Upper lobe of left lung (tissue), 6 donors: ENCODE results near the gene SCYL2. TPM values are rescaled to one million over a fixed set of nuclear protein-coding genes. Genes with fewer than 3 reads are reported as not detected.

ENCODE experiments used
- ATAC-seq, 2 donors: fragments of 200-7000 bp; cut with Tn5 transposase; one replicate each; pipeline ENCODE4 v1.9.1; 2022; ENCODE audit warnings: mild to moderate bottlenecking in 2 of 2, moderate library complexity in 2 of 2; ENCODE audit not compliant: low FRiP score in 2 of 2
- DNase-seq, 2 donors: peaks; one replicate each; pipeline ENCODE4 v3.0.0-alpha.2; 2019 to 2020
- H3K27ac ChIP-seq, 4 donors: fragments of 200-600 bp; sonication (generic); one replicate each; pipeline ENCODE4 v1.5.1; 2016 to 2019
- H3K27me3 ChIP-seq, 4 donors: fragments of 200-600 bp; sonication (generic); one replicate each; pipeline ENCODE4 v1.5.1; 2017 to 2019
- H3K36me3 ChIP-seq, 4 donors: fragments of 200-600 bp; sonication (generic); one replicate each; pipeline ENCODE4 v1.5.1; 2016 to 2019
- H3K4me1 ChIP-seq, 4 donors: fragments of 200-600 bp; sonication (generic); one replicate each; pipeline ENCODE4 v1.5.1; 2018 to 2019
- H3K4me3 ChIP-seq, 4 donors: fragments of 200-600 bp; sonication (generic); one replicate each; pipeline ENCODE4 v1.5.1; 2017 to 2019; ENCODE audit warnings: mild to moderate bottlenecking in 2 of 4, moderate library complexity in 1 of 4
- H3K9me3 ChIP-seq, 4 donors: fragments of 200-600 bp; sonication (generic); one replicate each; pipeline ENCODE4 v1.5.1; 2018 to 2019
- EP300 ChIP-seq, 4 donors: sonication (generic); formaldehyde crosslinking; IDR thresholded peaks; one replicate each; pipeline ENCODE4 v1.5.1; 2017; ENCODE audit warnings: antibody characterized with exemption in 4 of 4, control low read depth in 2 of 4
- POLR2A ChIP-seq, 4 donors: fragments of 450-650 bp; IDR thresholded peaks; one replicate each; pipeline ENCODE4 v1.5.1; 2016 to 2017; ENCODE audit warnings: antibody characterized with exemption in 4 of 4, mild to moderate bottlenecking in 2 of 4
- POLR2AphosphoS5 ChIP-seq, 2 donors: sonication (generic); formaldehyde crosslinking; IDR thresholded peaks; one replicate each; pipeline ENCODE4 v1.5.1; 2017; ENCODE audit warnings: antibody characterized with exemption in 2 of 2
- WGBS, 2 donors: methylation state at CpG; one replicate each; pipeline ENCODE4 v1.1.5; 2017 to 2018; 5-methylcytosine and 5-hydroxymethylcytosine counted together
- total RNA-seq, 6 donors: library from RNA; depleted of rRNA in 4 of 6; stranded (reverse); fragments of >200 nt in 4 of 6; gene quantifications; one replicate each; pipeline versions ENCODE4 v1.1.0 to v1.2.1, GENCODE V29; 2016 to 2021
- TF ChIP-seq, protein P1 (sequence below), 6 experiments: fragments of 450-650 bp in 4 of 6; fragments of 200-600 bp in 2 of 6; sonication (generic) in 2 of 6; IDR thresholded peaks; one replicate each; pipeline ENCODE4 v1.5.1; 2016 to 2019; ENCODE audit warnings: antibody characterized with exemption in 6 of 6
- donor health status: DM: no; HTN: no; CAD: no; lungs with moderate emphysema.
- donor health status: DM: no; HTN: yes; CAD: no; lungs with severe emphysema.

The SCYL2 gene
- total RNA-seq, 6 donors from 2014 or later = 39.1 to 74.1 (median 40.7) TPM

DNA sequence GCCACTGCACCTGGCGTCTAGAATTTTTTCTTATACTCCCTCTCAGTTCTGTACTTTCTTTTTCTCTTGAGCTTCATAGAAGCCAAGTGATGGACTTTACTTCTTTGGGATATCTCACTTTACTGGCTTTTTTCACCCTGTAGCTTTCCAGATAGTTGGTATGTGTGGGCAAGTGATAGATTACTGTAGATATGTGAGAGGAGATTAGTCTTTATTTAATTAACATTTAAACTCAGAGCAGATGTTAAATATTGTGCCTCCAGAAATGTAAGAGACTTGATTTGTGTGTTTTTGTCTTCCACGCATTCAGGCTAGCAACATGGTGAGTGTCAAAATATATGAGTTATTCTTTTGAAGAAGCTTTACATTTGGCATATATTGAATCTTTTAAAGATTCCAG lies 50.4 kb downstream of the SCYL2 start:
- no peak overlapping the region for H3K27ac ChIP-seq
- WGBS, 2 donors = 99% methylated on average over 2 of the region's 2 CpGs
- TF ChIP-seq, protein P1, sequence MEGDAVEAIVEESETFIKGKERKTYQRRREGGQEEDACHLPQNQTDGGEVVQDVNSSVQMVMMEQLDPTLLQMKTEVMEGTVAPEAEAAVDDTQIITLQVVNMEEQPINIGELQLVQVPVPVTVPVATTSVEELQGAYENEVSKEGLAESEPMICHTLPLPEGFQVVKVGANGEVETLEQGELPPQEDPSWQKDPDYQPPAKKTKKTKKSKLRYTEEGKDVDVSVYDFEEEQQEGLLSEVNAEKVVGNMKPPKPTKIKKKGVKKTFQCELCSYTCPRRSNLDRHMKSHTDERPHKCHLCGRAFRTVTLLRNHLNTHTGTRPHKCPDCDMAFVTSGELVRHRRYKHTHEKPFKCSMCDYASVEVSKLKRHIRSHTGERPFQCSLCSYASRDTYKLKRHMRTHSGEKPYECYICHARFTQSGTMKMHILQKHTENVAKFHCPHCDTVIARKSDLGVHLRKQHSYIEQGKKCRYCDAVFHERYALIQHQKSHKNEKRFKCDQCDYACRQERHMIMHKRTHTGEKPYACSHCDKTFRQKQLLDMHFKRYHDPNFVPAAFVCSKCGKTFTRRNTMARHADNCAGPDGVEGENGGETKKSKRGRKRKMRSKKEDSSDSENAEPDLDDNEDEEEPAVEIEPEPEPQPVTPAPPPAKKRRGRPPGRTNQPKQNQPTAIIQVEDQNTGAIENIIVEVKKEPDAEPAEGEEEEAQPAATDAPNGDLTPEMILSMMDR (IDR thresholded peaks at IDR 0.05) = no peak
- TF ChIP-seq POLR2AphosphoS5 (IDR thresholded peaks at IDR 0.05) = no peak
- no peak for TF ChIP-seq EP300 (IDR thresholded peaks at IDR 0.05)
- no peak for TF ChIP-seq POLR2A (IDR thresholded peaks at IDR 0.05)
- no peaks in the 10 kb centered on the region for H3K4me1 ChIP-seq
- H3K4me3 ChIP-seq = no peak overlapping the region
- H3K27me3 ChIP-seq = no peaks in the 10 kb centered on the region
- DNase-seq = no peak
- no peaks in the 10 kb centered on the region for H3K9me3 ChIP-seq
- H3K36me3 ChIP-seq = peaks cover 0 to 69% (median 18%) of the 10 kb centered on the region in 4 donors
- no peak for ATAC-seq

DNA sequence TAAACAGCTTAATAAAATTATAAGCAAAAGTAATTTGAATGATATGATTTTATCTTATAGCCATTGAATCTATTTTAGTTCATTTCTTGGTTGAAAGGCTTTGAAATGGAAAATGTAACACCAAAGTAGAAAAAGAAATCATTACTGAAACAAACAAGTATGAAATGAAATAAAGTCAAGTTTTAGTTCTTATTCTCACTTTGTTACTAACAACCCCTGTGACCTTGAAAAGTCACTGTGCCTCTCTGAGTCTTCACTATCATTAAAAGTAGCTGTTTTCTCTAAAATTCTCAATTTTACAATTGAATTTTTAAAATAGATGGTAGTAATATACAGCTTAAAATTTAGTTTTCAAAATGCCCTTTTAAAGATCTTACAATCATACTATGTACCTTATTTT lies 57.5 kb downstream of the SCYL2 start:
- no peaks in the 10 kb centered on the region for H3K9me3 ChIP-seq
- TF ChIP-seq EP300 (IDR thresholded peaks at IDR 0.05) (no peak), POLR2AphosphoS5 (IDR thresholded peaks at IDR 0.05) (no peak), POLR2A (IDR thresholded peaks at IDR 0.05) (no peak)
- TF ChIP-seq, protein P1 (IDR thresholded peaks at IDR 0.05) = no peak
- no peaks in the 10 kb centered on the region for H3K27me3 ChIP-seq
- DNase-seq = no peak
- no peak for ATAC-seq
- no peak overlapping the region for H3K4me3 ChIP-seq
- no peak overlapping the region for H3K27ac ChIP-seq
- H3K4me1 ChIP-seq = no peaks in the 10 kb centered on the region
- peaks cover 10 to 55% (median 15%) of the 10 kb centered on the region in 4 donors for H3K36me3 ChIP-seq

DNA sequence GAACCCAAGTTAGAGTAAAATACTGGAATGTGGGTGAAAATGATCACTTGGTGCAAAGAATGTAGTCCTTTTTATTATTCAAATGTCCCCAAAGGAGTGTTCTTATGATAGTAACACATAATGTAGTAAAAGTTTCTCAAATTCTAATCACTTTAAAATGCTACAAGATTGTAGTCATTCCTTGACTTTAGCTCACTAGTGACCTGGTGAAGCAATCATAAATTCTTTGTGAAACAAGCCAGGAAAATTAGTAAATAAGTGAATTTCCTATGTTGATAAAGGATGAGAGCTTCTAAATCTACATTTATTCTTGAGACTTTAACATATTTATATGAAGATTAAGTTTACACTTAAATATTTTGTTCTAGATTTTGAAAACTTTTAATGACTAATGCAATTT lies 59.2 kb downstream of the SCYL2 start:
- DNase-seq (no peak), ATAC-seq (no peak)
- Histone ChIP-seq H3K27ac (no peak overlapping the region), H3K9me3 (no peaks in the 10 kb centered on the region), H3K4me3 (no peak overlapping the region), H3K4me1 (no peaks in the 10 kb centered on the region), H3K36me3 (peaks cover 10 to 64% (median 18%) of the 10 kb centered on the region in 4 donors), H3K27me3 (no peaks in the 10 kb centered on the region)
- TF ChIP-seq EP300 (IDR thresholded peaks at IDR 0.05) = no peak
- TF ChIP-seq POLR2A (IDR thresholded peaks at IDR 0.05) = no peak
- TF ChIP-seq POLR2AphosphoS5 (IDR thresholded peaks at IDR 0.05) = no peak
- TF ChIP-seq, protein P1 (IDR thresholded peaks at IDR 0.05) = no peak

DNA sequence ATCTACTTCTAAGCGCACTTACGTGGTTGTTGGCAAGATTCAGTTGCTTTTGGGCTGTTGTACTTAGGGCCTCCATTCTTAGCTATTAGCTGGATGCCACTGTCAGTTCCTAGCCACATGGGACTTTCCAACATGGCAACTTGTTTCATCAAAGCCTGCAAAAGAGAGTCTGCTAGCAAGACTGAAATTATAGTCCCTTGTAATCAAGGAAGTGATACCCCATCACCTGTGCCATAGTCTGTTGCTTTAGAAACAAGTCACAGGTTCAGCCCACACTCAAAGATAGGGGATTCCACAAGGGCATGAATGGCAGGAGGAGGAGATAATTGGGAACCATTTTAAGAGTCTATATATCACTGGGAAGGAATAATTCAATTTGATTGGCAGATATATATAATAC lies 62.8 kb downstream of the SCYL2 start:
- DNase-seq (no peak), ATAC-seq (no peak)
- H3K27me3 ChIP-seq = no peaks in the 10 kb centered on the region
- H3K9me3 ChIP-seq = no peaks in the 10 kb centered on the region
- TF ChIP-seq POLR2A (IDR thresholded peaks at IDR 0.05) (no peak), EP300 (IDR thresholded peaks at IDR 0.05) (no peak), POLR2AphosphoS5 (IDR thresholded peaks at IDR 0.05) (no peak)
- TF ChIP-seq, protein P1 (IDR thresholded peaks at IDR 0.05) = no peak
- H3K4me3 ChIP-seq = no peak overlapping the region
- WGBS, 2 donors = 83 to 91% methylated on average over 2 of the region's 2 CpGs
- no peak overlapping the region for H3K27ac ChIP-seq
- H3K4me1 ChIP-seq = no peaks in the 10 kb centered on the region
- H3K36me3 ChIP-seq = peaks cover 8 to 77% (median 23%) of the 10 kb centered on the region in 4 donors

DNA sequence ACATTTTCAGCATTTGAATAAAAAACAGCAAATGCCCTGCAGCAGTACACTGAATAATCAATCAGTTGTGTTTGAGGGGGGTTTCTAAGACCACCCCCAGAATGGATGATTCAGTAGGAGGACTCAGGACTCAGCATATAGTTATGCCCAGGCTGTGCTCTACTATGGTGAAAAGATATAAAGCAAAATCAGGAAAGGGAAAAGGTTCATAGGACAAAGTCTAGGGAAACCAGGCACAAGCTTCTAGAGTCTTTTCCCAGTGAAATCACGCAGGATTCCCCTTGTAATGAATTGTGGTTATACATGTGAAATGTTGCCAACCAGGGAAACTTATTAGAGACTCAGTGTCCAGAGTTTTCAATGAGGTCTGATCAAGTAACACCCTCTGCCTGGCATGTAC lies 64.9 kb downstream of the SCYL2 start:
- DNase-seq = no peak
- ATAC-seq = no peak
- WGBS, 2 donors = 71 to 83% methylated on average over 1 of the region's 1 CpG
- peaks cover 0 to 6% (median under 1%) of the 10 kb centered on the region in 4 donors for H3K4me1 ChIP-seq
- H3K4me3 ChIP-seq = no peak overlapping the region
- peaks cover 5 to 75% (median 28%) of the 10 kb centered on the region in 4 donors for H3K36me3 ChIP-seq
- TF ChIP-seq, protein P1 (IDR thresholded peaks at IDR 0.05) = no peak
- TF ChIP-seq POLR2A (IDR thresholded peaks at IDR 0.05) (no peak), EP300 (IDR thresholded peaks at IDR 0.05) (no peak), POLR2AphosphoS5 (IDR thresholded peaks at IDR 0.05) (no peak)
- no peak overlapping the region for H3K27ac ChIP-seq
- no peaks in the 10 kb centered on the region for H3K27me3 ChIP-seq
- no peaks in the 10 kb centered on the region for H3K9me3 ChIP-seq
